ENCODE results near the gene NACC2.
"Not testable (repeated sequence)": the region's sequence is repeated elsewhere in the genome, so short reads cannot be mapped to it uniquely, and the experiment has no call there.

The NACC2 gene

GRCh38 chr9:136044207-136044970 lies 50.7 kb downstream of the NACC2 start:
- Histone ChIP-seq H3K4me1 (ENCODE audit: control insufficient read depth, insufficient read depth, low read length) (peaks cover 15% of the 10 kb centered on the region), H3K27ac (ENCODE audit: low read depth, low read length) (no peak overlapping the region), H3K4me3 (ENCODE audit: low read depth, low read length) (no peak overlapping the region), H3K27me3 (ENCODE audit: control insufficient read depth, insufficient read depth, low read length) (no peaks in the 10 kb centered on the region), H3K36me3 (ENCODE audit: control insufficient read depth, insufficient read depth, low read length) (peaks cover 37% of the 10 kb centered on the region), H3K9me3 (ENCODE audit: control insufficient read depth, insufficient read depth, low read depth, low read length) (peaks cover 5% of the 10 kb centered on the region), H3K9ac (ENCODE audit: low read length) (no peak overlapping the region)

GRCh38 chr9:136043441-136043991 lies 51.6 kb downstream of the NACC2 start:
- Histone ChIP-seq H3K27me3 (ENCODE audit: control insufficient read depth, insufficient read depth, low read length) (no peaks in the 10 kb centered on the region), H3K9ac (ENCODE audit: low read length) (no peak overlapping the region), H3K36me3 (ENCODE audit: control insufficient read depth, insufficient read depth, low read length) (peaks cover 29% of the 10 kb centered on the region), H3K4me3 (ENCODE audit: low read depth, low read length) (no peak overlapping the region), H3K4me1 (ENCODE audit: control insufficient read depth, insufficient read depth, low read length) (peaks cover 7% of the 10 kb centered on the region), H3K27ac (ENCODE audit: low read depth, low read length) (no peak overlapping the region), H3K9me3 (ENCODE audit: control insufficient read depth, insufficient read depth, low read depth, low read length) (peaks cover 10% of the 10 kb centered on the region)

GRCh38 chr9:136042541-136042940 lies 52.5 kb downstream of the NACC2 start:
- H3K9ac ChIP-seq (ENCODE audit: low read length) = no peak overlapping the region
- H3K36me3 ChIP-seq (ENCODE audit: control insufficient read depth, insufficient read depth, low read length) = peaks cover 20% of the 10 kb centered on the region
- H3K4me3 ChIP-seq (ENCODE audit: low read depth, low read length) = no peak overlapping the region
- H3K9me3 ChIP-seq (ENCODE audit: control insufficient read depth, insufficient read depth, low read depth, low read length) = peaks cover 17% of the 10 kb centered on the region
- H3K27ac ChIP-seq (ENCODE audit: low read depth, low read length) = no peak overlapping the region
- H3K4me1 ChIP-seq (ENCODE audit: control insufficient read depth, insufficient read depth, low read length) = no peaks in the 10 kb centered on the region
- H3K27me3 ChIP-seq (ENCODE audit: control insufficient read depth, insufficient read depth, low read length) = no peaks in the 10 kb centered on the region

GRCh38 chr9:136040848-136041247 lies 54.2 kb downstream of the NACC2 start:
- not testable (repeated sequence) for H3K27ac ChIP-seq (ENCODE audit: low read depth, low read length); H3K27me3 ChIP-seq (ENCODE audit: control insufficient read depth, insufficient read depth, low read length); H3K36me3 ChIP-seq (ENCODE audit: control insufficient read depth, insufficient read depth, low read length)

GRCh38 chr9:136039488-136039887 lies 55.6 kb downstream of the NACC2 start:
- no peak overlapping the region for H3K4me3 ChIP-seq (ENCODE audit: low read depth, low read length)
- peaks cover 5% of the 10 kb centered on the region for H3K36me3 ChIP-seq (ENCODE audit: control insufficient read depth, insufficient read depth, low read length)
- H3K27me3 ChIP-seq (ENCODE audit: control insufficient read depth, insufficient read depth, low read length) = no peaks in the 10 kb centered on the region
- H3K4me1 ChIP-seq (ENCODE audit: control insufficient read depth, insufficient read depth, low read length) = no peaks in the 10 kb centered on the region
- no peak overlapping the region for H3K27ac ChIP-seq (ENCODE audit: low read depth, low read length)
- H3K9me3 ChIP-seq (ENCODE audit: control insufficient read depth, insufficient read depth, low read depth, low read length) = peaks cover 17% of the 10 kb centered on the region
- no peak overlapping the region for H3K9ac ChIP-seq (ENCODE audit: low read length)

More at GRCh38 chr9:136040848-136041247, 54.2 kb downstream of the NACC2 start:
- not testable (repeated sequence) for H3K4me3 ChIP-seq (ENCODE audit: low read depth, low read length); H3K9ac ChIP-seq (ENCODE audit: low read length); H3K4me1 ChIP-seq (ENCODE audit: control insufficient read depth, insufficient read depth, low read length)
- H3K9me3 ChIP-seq (ENCODE audit: control insufficient read depth, insufficient read depth, low read depth, low read length) = peaks cover 17% of the 10 kb centered on the region

GRCh38 chr9:136036848-136037247 lies 58.2 kb downstream of the NACC2 start:
- no peak overlapping the region for H3K9ac ChIP-seq (ENCODE audit: low read length)
- no peak overlapping the region for H3K27ac ChIP-seq (ENCODE audit: low read depth, low read length)
- H3K4me1 ChIP-seq (ENCODE audit: control insufficient read depth, insufficient read depth, low read length) = no peaks in the 10 kb centered on the region
- H3K4me3 ChIP-seq (ENCODE audit: low read depth, low read length) = no peak overlapping the region
- H3K27me3 ChIP-seq (ENCODE audit: control insufficient read depth, insufficient read depth, low read length) = no peaks in the 10 kb centered on the region
- H3K36me3 ChIP-seq (ENCODE audit: control insufficient read depth, insufficient read depth, low read length) = no peaks in the 10 kb centered on the region; the same call in 1 of the 2 replicates
- peaks cover 17% of the 10 kb centered on the region for H3K9me3 ChIP-seq (ENCODE audit: control insufficient read depth, insufficient read depth, low read depth, low read length)

- peaks cover 17% of the 10 kb centered on the region for H3K9me3 ChIP-seq (ENCODE audit: control insufficient read depth, insufficient read depth, low read depth, low read length)
- no peak overlapping the region for H3K4me3 ChIP-seq (ENCODE audit: low read depth, low read length)
- H3K27ac ChIP-seq (ENCODE audit: low read depth, low read length) = no peak overlapping the region
- H3K27me3 ChIP-seq (ENCODE audit: control insufficient read depth, insufficient read depth, low read length) = no peaks in the 10 kb centered on the region
- no peaks in the 10 kb centered on the region for H3K4me1 ChIP-seq (ENCODE audit: control insufficient read depth, insufficient read depth, low read length)
- no peak overlapping the region for H3K9ac ChIP-seq (ENCODE audit: low read length)
- no peaks in the 10 kb centered on the region; the same call in 1 of the 2 replicates for H3K36me3 ChIP-seq (ENCODE audit: control insufficient read depth, insufficient read depth, low read length)
These were observed 59.0 kb downstream of the NACC2 start for GRCh38 chr9:136036050-136036449.

- Histone ChIP-seq H3K4me3 (ENCODE audit: low read depth, low read length) (no peak overlapping the region), H3K4me1 (ENCODE audit: control insufficient read depth, insufficient read depth, low read length) (no peaks in the 10 kb centered on the region), H3K9ac (ENCODE audit: low read length) (no peak overlapping the region), H3K9me3 (ENCODE audit: control insufficient read depth, insufficient read depth, low read depth, low read length) (peaks cover 19% of the 10 kb centered on the region), H3K27ac (ENCODE audit: low read depth, low read length) (no peak overlapping the region), H3K36me3 (ENCODE audit: control insufficient read depth, insufficient read depth, low read length) (peaks cover 14% of the 10 kb centered on the region; the same call in 1 of the 2 replicates), H3K27me3 (ENCODE audit: control insufficient read depth, insufficient read depth, low read length) (no peaks in the 10 kb centered on the region)
These were observed 63.1 kb downstream of the NACC2 start for GRCh38 chr9:136031741-136032730.

- Histone ChIP-seq H3K4me3 (ENCODE audit: low read depth, low read length) (no peak overlapping the region), H3K9ac (ENCODE audit: low read length) (no peak overlapping the region), H3K36me3 (ENCODE audit: control insufficient read depth, insufficient read depth, low read length) (peaks cover 14% of the 10 kb centered on the region; the same call in 1 of the 2 replicates), H3K27me3 (ENCODE audit: control insufficient read depth, insufficient read depth, low read length) (no peaks in the 10 kb centered on the region), H3K27ac (ENCODE audit: low read depth, low read length) (no peak overlapping the region), H3K4me1 (ENCODE audit: control insufficient read depth, insufficient read depth, low read length) (no peaks in the 10 kb centered on the region), H3K9me3 (ENCODE audit: control insufficient read depth, insufficient read depth, low read depth, low read length) (peaks cover 19% of the 10 kb centered on the region)
These were observed 64.0 kb downstream of the NACC2 start for GRCh38 chr9:136031094-136031493.

- H3K27me3 ChIP-seq (ENCODE audit: control insufficient read depth, insufficient read depth, low read length) = no peaks in the 10 kb centered on the region
- H3K4me1 ChIP-seq (ENCODE audit: control insufficient read depth, insufficient read depth, low read length) = no peaks in the 10 kb centered on the region
- H3K9me3 ChIP-seq (ENCODE audit: control insufficient read depth, insufficient read depth, low read depth, low read length) = peaks cover 19% of the 10 kb centered on the region
- H3K36me3 ChIP-seq (ENCODE audit: control insufficient read depth, insufficient read depth, low read length) = peaks cover 14% of the 10 kb centered on the region; the same call in 1 of the 2 replicates
- no peak overlapping the region for H3K27ac ChIP-seq (ENCODE audit: low read depth, low read length)
- H3K4me3 ChIP-seq (ENCODE audit: low read depth, low read length) = no peak overlapping the region
- no peak overlapping the region for H3K9ac ChIP-seq (ENCODE audit: low read length)
These were observed 65.5 kb downstream of the NACC2 start for GRCh38 chr9:136029556-136029955.
